ENCODE data around the gene POLR2E. TPM values are rescaled to one million over a fixed set of nuclear protein-coding genes. Genes with fewer than 3 reads are reported as not detected.

POLR2E gene
- total and polyA plus RNA-seq, 4 donors = 51.8 to 211 (median 171) TPM

DNA sequence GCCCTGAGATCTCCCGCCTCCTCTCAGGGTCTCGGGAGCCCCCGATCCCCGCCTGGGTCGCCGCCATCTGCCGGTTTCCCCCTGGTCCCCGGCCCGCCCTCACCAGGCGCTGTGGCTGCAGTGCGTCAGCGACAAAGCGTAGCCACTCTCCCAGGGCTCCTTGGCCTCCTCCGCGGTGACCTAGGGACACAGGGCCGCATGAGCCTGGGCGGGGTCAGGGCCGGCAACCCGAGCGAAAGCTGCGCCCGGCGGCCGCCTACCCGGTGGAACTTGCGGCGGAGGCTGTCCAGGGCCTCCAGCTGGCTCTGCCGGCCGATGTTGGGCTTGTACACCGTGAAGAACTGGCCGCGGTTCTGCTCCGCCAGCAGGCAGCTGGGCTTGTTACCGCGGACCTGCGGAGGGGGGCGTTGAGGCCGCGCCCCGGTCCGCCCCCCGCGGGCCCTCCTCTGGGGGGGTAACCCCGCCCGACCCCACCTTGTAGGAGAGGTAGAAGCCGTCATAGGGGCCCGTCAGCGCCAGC is 13.9 kb upstream of the POLR2E start:
- Histone ChIP-seq H3K9me3 (ENCODE audit: control insufficient read depth in 4 of 4, low read length in 3 of 4) (no peaks in the 10 kb centered on the region), H3K27me3 (ENCODE audit: control insufficient read depth in 4 of 4, insufficient read depth in 4 of 4, low read length in 3 of 4) (no peaks in the 10 kb centered on the region), H3K9ac (ENCODE audit: low read depth in 1 of 2, low read length in 2 of 2) (no peak overlapping the region), H3K4me3 (ENCODE audit: low read depth in 1 of 3, low read length in 3 of 3) (no peak overlapping the region), H3K36me3 (ENCODE audit: control insufficient read depth in 4 of 4, insufficient read depth in 3 of 4, low read depth in 1 of 4, low read length in 3 of 4) (peaks cover 6 to 45% (median 29%) of the 10 kb centered on the region in 4 donors), H3K27ac (ENCODE audit: low read depth in 1 of 2, low read length in 2 of 2) (no peak overlapping the region), H3K4me1 (ENCODE audit: control insufficient read depth in 4 of 4, insufficient read depth in 4 of 4, low read length in 3 of 4) (peaks cover 8 to 28% (median 24%) of the 10 kb centered on the region in 4 donors)
- DNase-seq (ENCODE audit: low spot score) = no peak
- WGBS = 92% methylated on average over 48 of the region's 48 CpGs
- TF ChIP-seq GABPA (IDR thresholded peaks at IDR 0.05 in 1 of 2, conservative IDR thresholded peaks at IDR 0.05 in 1 of 2) = no peak
- TF ChIP-seq FOXA2 (IDR thresholded peaks at IDR 0.05) = no peak
- TF ChIP-seq SP1 (IDR thresholded peaks at IDR 0.05) = no peak
- no peak for TF ChIP-seq EGR1 (IDR thresholded peaks at IDR 0.05; ENCODE audit: low read depth in 2 of 2)
- TF ChIP-seq NR2F2 (IDR thresholded peaks at IDR 0.05) = no peak
- TF ChIP-seq, protein P1, sequence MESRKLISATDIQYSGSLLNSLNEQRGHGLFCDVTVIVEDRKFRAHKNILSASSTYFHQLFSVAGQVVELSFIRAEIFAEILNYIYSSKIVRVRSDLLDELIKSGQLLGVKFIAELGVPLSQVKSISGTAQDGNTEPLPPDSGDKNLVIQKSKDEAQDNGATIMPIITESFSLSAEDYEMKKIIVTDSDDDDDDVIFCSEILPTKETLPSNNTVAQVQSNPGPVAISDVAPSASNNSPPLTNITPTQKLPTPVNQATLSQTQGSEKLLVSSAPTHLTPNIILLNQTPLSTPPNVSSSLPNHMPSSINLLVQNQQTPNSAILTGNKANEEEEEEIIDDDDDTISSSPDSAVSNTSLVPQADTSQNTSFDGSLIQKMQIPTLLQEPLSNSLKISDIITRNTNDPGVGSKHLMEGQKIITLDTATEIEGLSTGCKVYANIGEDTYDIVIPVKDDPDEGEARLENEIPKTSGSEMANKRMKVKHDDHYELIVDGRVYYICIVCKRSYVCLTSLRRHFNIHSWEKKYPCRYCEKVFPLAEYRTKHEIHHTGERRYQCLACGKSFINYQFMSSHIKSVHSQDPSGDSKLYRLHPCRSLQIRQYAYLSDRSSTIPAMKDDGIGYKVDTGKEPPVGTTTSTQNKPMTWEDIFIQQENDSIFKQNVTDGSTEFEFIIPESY (IDR thresholded peaks at IDR 0.05) = no peak
- TF ChIP-seq JUND (IDR thresholded peaks at IDR 0.05) = no peak
- no peak for TF ChIP-seq YY1 (IDR thresholded peaks at IDR 0.05)
- TF ChIP-seq, protein P2, sequence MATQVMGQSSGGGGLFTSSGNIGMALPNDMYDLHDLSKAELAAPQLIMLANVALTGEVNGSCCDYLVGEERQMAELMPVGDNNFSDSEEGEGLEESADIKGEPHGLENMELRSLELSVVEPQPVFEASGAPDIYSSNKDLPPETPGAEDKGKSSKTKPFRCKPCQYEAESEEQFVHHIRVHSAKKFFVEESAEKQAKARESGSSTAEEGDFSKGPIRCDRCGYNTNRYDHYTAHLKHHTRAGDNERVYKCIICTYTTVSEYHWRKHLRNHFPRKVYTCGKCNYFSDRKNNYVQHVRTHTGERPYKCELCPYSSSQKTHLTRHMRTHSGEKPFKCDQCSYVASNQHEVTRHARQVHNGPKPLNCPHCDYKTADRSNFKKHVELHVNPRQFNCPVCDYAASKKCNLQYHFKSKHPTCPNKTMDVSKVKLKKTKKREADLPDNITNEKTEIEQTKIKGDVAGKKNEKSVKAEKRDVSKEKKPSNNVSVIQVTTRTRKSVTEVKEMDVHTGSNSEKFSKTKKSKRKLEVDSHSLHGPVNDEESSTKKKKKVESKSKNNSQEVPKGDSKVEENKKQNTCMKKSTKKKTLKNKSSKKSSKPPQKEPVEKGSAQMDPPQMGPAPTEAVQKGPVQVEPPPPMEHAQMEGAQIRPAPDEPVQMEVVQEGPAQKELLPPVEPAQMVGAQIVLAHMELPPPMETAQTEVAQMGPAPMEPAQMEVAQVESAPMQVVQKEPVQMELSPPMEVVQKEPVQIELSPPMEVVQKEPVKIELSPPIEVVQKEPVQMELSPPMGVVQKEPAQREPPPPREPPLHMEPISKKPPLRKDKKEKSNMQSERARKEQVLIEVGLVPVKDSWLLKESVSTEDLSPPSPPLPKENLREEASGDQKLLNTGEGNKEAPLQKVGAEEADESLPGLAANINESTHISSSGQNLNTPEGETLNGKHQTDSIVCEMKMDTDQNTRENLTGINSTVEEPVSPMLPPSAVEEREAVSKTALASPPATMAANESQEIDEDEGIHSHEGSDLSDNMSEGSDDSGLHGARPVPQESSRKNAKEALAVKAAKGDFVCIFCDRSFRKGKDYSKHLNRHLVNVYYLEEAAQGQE (IDR thresholded peaks at IDR 0.05) = no peak
- TF ChIP-seq, protein P3, sequence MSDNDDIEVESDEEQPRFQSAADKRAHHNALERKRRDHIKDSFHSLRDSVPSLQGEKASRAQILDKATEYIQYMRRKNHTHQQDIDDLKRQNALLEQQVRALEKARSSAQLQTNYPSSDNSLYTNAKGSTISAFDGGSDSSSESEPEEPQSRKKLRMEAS (IDR thresholded peaks at IDR 0.05) = no peak
- no peak for TF ChIP-seq FOXA1 (IDR thresholded peaks at IDR 0.05)
- TF ChIP-seq, protein P4, sequence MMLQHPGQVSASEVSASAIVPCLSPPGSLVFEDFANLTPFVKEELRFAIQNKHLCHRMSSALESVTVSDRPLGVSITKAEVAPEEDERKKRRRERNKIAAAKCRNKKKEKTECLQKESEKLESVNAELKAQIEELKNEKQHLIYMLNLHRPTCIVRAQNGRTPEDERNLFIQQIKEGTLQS (IDR thresholded peaks at IDR 0.05) = no peak
- TF ChIP-seq RAD21 (IDR thresholded peaks at IDR 0.05) = no peak
- TF ChIP-seq HNF4A (conservative IDR thresholded peaks at IDR 0.05) = no peak
- TF ChIP-seq TAF1 (conservative IDR thresholded peaks at IDR 0.05) = no peak
- TF ChIP-seq, protein P5, sequence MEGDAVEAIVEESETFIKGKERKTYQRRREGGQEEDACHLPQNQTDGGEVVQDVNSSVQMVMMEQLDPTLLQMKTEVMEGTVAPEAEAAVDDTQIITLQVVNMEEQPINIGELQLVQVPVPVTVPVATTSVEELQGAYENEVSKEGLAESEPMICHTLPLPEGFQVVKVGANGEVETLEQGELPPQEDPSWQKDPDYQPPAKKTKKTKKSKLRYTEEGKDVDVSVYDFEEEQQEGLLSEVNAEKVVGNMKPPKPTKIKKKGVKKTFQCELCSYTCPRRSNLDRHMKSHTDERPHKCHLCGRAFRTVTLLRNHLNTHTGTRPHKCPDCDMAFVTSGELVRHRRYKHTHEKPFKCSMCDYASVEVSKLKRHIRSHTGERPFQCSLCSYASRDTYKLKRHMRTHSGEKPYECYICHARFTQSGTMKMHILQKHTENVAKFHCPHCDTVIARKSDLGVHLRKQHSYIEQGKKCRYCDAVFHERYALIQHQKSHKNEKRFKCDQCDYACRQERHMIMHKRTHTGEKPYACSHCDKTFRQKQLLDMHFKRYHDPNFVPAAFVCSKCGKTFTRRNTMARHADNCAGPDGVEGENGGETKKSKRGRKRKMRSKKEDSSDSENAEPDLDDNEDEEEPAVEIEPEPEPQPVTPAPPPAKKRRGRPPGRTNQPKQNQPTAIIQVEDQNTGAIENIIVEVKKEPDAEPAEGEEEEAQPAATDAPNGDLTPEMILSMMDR (IDR thresholded peaks at IDR 0.05; ENCODE audit: low read depth, low read length, missing input control) = no peak
- TF ChIP-seq HNF4G (IDR thresholded peaks at IDR 0.05) = no peak
- TF ChIP-seq RXRA (IDR thresholded peaks at IDR 0.05) = no peak
